Neuronal stem cell (in vitro differentiated cells): ENCODE measurements around the gene DDA1.
A peak's percentile ranks its signal among the peaks of the same experiment; 100 is the strongest.

Source experiments
- DNase-seq: peaks from one replicate; pipeline ENCODE4 v3.0.0-alpha.2; 2013; ENCODE audit warnings: low spot score
- H2AFZ ChIP-seq: one replicate; pipeline ENCODE4 v1.6.1; 2013; ENCODE audit warnings: mild to moderate bottlenecking, low read length, inconsistent platforms
- H2AK5ac ChIP-seq: 2 replicates; pipeline ENCODE4 v1.6.1; 2013; ENCODE audit warnings: low read depth, mild to moderate bottlenecking, inconsistent platforms, low read length, moderate library complexity, mixed read lengths
- H2BK120ac ChIP-seq: 2 replicates; pipeline ENCODE4 v1.6.1; 2013; ENCODE audit warnings: low read depth, mild to moderate bottlenecking, inconsistent platforms, low read length, moderate library complexity, mixed read lengths
- H2BK12ac ChIP-seq: one replicate; pipeline ENCODE4 v1.6.1; 2013; ENCODE audit warnings: low read length, inconsistent platforms
- H2BK15ac ChIP-seq: 2 replicates; pipeline ENCODE4 v1.6.1; 2013; ENCODE audit warnings: mild to moderate bottlenecking, low read length, inconsistent platforms, mixed read lengths
- H2BK5ac ChIP-seq: one replicate; pipeline ENCODE4 v1.6.1; 2013; ENCODE audit warnings: inconsistent platforms, mild to moderate bottlenecking, low read length, moderate library complexity
- H3K14ac ChIP-seq: one replicate; pipeline ENCODE4 v1.6.1; 2013; ENCODE audit warnings: low read length, inconsistent platforms
- H3K18ac ChIP-seq: 2 replicates; pipeline ENCODE4 v1.6.1; 2013; ENCODE audit warnings: low read length, inconsistent platforms
- H3K23ac ChIP-seq: 2 replicates; pipeline ENCODE4 v1.6.1; 2013; ENCODE audit warnings: low read depth, mild to moderate bottlenecking, mixed read lengths, low read length, inconsistent platforms; ENCODE audit not compliant: poor library complexity
- H3K27ac ChIP-seq: replicated peaks from 3 replicates; pipeline ENCODE4 v1.5.1; 2013; ENCODE audit warnings: low read length, inconsistent platforms
- H3K27me3 ChIP-seq, 3 experiments: 2 replicates each; pipeline ENCODE4 v1.6.1; 2013; ENCODE audit warnings: low read length in 3 of 3, mild to moderate bottlenecking in 2 of 3, inconsistent platforms in 1 of 3, low read depth in 1 of 3, mixed read lengths in 1 of 3, moderate library complexity in 1 of 3; ENCODE audit not compliant: control insufficient read depth in 3 of 3, insufficient read depth in 3 of 3
- H3K36me3 ChIP-seq, 2 donors: replicated peaks in 1 of 2; 2 replicates each; pipeline ENCODE4 v1.6.1; 2013; ENCODE audit warnings: low read length in 2 of 2; ENCODE audit not compliant: control insufficient read depth in 2 of 2, insufficient read depth in 2 of 2
- H3K4ac ChIP-seq: 2 replicates; pipeline ENCODE4 v1.6.1; 2013; ENCODE audit warnings: inconsistent platforms, mild to moderate bottlenecking, low read length, moderate library complexity
- H3K4me1 ChIP-seq, 2 donors: 1 replicate in 1 of 2; 2 replicates in 1 of 2; pipeline ENCODE4 v1.6.1; 2013; ENCODE audit warnings: low read length in 2 of 2, low read depth in 1 of 2; ENCODE audit not compliant: control insufficient read depth in 2 of 2, insufficient read depth in 1 of 2
- H3K4me2 ChIP-seq: one replicate; pipeline ENCODE4 v1.6.1; 2013; ENCODE audit warnings: mild to moderate bottlenecking, low read length, inconsistent platforms; ENCODE audit not compliant: insufficient read depth, poor library complexity, severe bottlenecking
- H3K4me3 ChIP-seq, 2 donors: 2 replicates each; pipeline ENCODE4 v1.5.1; 2013; ENCODE audit warnings: low read length in 2 of 2, mild to moderate bottlenecking in 2 of 2, inconsistent platforms in 1 of 2, moderate library complexity in 1 of 2
- H3K79me1 ChIP-seq: one replicate; pipeline ENCODE4 v1.6.1; 2013; ENCODE audit warnings: low read depth, mild to moderate bottlenecking, inconsistent platforms, low read length, moderate library complexity
- H3K9ac ChIP-seq: one replicate; pipeline ENCODE4 v1.6.1; 2013; ENCODE audit warnings: mild to moderate bottlenecking, low read depth, low read length, inconsistent platforms; ENCODE audit not compliant: poor library complexity
- H3K9me3 ChIP-seq, 2 donors: replicated peaks in 1 of 2; 2 replicates each; pipeline versions ENCODE3 to v1.6.1; 2013; ENCODE audit warnings: low read length in 2 of 2, mild to moderate bottlenecking in 2 of 2, inconsistent platforms in 1 of 2, low read depth in 1 of 2, mixed read lengths in 1 of 2, moderate library complexity in 1 of 2; ENCODE audit not compliant: control insufficient read depth in 2 of 2, insufficient read depth in 1 of 2
- H4K8ac ChIP-seq: one replicate; pipeline ENCODE4 v1.6.1; 2013; ENCODE audit warnings: low read depth, mild to moderate bottlenecking, inconsistent platforms, low read length, moderate library complexity
- H4K91ac ChIP-seq: one replicate; pipeline ENCODE4 v1.6.1; 2013; ENCODE audit warnings: low read length, low read depth, mild to moderate bottlenecking, inconsistent platforms; ENCODE audit not compliant: poor library complexity
- WGBS, 2 donors: extraction: QIAGEN DNeasy Blood & Tissue Kit; methylation state at CpG; one replicate each; pipeline ENCODE4 v1.1.7; 2013; ENCODE audit warnings: missing lambda C conversion rate in 2 of 2, mixed read lengths in 1 of 2; ENCODE audit not compliant: insufficient read length in 2 of 2, insufficient replicate concordance in 1 of 2; ENCODE audit errors: extremely low coverage in 2 of 2; 5-methylcytosine and 5-hydroxymethylcytosine counted together

Gene DDA1

DNA sequence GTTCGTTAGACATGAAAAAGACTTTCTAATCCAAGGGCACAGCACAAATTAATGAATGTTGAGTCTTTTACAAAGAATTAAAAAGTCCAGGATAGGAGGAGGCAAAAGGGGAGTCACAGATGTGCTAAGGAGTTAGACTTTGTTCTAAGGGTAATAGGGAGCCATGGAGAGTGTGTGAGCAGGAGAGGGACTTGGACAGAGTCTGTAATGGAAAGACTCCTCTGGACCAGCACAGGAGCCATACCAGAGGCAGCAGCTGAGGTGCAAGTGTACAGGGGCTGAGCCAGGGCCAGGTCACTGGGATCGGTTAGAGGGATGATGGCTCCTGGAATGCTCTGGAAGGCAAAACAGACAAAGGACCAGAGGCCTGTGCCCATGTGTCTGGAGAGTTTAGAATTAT lies 38.5 kb downstream of the DDA1 start:
- no peak overlapping the region for H2BK5ac ChIP-seq
- H2AK5ac ChIP-seq, result no peak overlapping the region
- H3K4ac ChIP-seq, result no peak overlapping the region
- no peak overlapping the region for H4K8ac ChIP-seq
- no peak overlapping the region for H3K27ac ChIP-seq
- no peak overlapping the region for H3K18ac ChIP-seq
- H3K36me3 ChIP-seq, result peaks cover 0 to 3% of the 10 kb centered on the region in 2 donors
- no peaks in the 10 kb centered on the region for H3K79me1 ChIP-seq
- no peak overlapping the region for H2AFZ ChIP-seq
- no peak overlapping the region for H3K9ac ChIP-seq
- no peaks in the 10 kb centered on the region for H3K27me3 ChIP-seq
- no peak overlapping the region for H3K23ac ChIP-seq
- H4K91ac ChIP-seq, result no peak overlapping the region
- WGBS, 2 donors, result no CpG with 5 or more reads among the region's 2 CpGs
- no peak overlapping the region for H3K4me3 ChIP-seq
- H3K14ac ChIP-seq, result no peak overlapping the region
- no peak overlapping the region for H3K4me2 ChIP-seq
- no peaks in the 10 kb centered on the region for H3K9me3 ChIP-seq
- H2BK15ac ChIP-seq, result no peak overlapping the region
- no peak overlapping the region for H2BK120ac ChIP-seq
- no peak for DNase-seq
- H2BK12ac ChIP-seq, result no peak overlapping the region
- H3K4me1 ChIP-seq, result peaks cover 2 to 4% of the 10 kb centered on the region in 2 donors

DNA sequence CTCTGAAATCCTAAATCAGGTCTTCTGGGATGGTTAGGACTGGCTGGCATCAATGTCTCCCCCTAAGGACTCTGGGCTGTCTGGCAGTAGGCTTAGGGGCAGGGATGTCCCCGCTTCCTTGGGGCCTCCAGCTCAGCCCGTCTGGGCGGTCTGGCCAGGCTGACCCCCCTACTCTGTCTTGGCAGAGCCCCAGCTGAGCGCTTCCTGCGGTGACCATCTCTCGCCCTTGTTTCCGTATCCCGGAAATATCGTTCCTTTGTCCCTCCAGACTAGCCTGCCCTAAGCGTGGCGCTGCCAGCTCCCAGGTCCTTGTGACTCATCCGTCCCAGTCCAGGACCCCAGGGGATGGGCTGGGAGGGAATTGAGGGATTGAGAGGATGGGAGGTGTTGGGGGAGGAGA lies 39.3 kb downstream of the DDA1 start:
- no peak overlapping the region for H3K14ac ChIP-seq
- H2BK5ac ChIP-seq, result no peak overlapping the region
- no CpG with 5 or more reads among the region's 12 CpGs for WGBS, 2 donors
- no peaks in the 10 kb centered on the region for H3K79me1 ChIP-seq
- no peaks in the 10 kb centered on the region for H3K9me3 ChIP-seq
- H3K4me2 ChIP-seq, result no peak overlapping the region
- H3K27ac ChIP-seq, result no peak overlapping the region
- no peak overlapping the region for H2BK120ac ChIP-seq
- no peak overlapping the region for H4K91ac ChIP-seq
- H3K9ac ChIP-seq, result no peak overlapping the region
- DNase-seq, result peak; percentile 23
- H3K4ac ChIP-seq, result no peak overlapping the region
- no peak overlapping the region for H4K8ac ChIP-seq
- H3K18ac ChIP-seq, result peak overlapping the region; percentile 86
- no peak overlapping the region for H3K4me3 ChIP-seq
- H3K36me3 ChIP-seq, result no peaks in the 10 kb centered on the region
- peaks cover 2 to 4% of the 10 kb centered on the region in 2 donors for H3K4me1 ChIP-seq
- H3K27me3 ChIP-seq, result no peaks in the 10 kb centered on the region
- no peak overlapping the region for H2AK5ac ChIP-seq
- H2BK15ac ChIP-seq, result no peak overlapping the region
- H2AFZ ChIP-seq, result peak overlapping the region; percentile 79
- H2BK12ac ChIP-seq, result no peak overlapping the region
- H3K23ac ChIP-seq, result no peak overlapping the region

DNA sequence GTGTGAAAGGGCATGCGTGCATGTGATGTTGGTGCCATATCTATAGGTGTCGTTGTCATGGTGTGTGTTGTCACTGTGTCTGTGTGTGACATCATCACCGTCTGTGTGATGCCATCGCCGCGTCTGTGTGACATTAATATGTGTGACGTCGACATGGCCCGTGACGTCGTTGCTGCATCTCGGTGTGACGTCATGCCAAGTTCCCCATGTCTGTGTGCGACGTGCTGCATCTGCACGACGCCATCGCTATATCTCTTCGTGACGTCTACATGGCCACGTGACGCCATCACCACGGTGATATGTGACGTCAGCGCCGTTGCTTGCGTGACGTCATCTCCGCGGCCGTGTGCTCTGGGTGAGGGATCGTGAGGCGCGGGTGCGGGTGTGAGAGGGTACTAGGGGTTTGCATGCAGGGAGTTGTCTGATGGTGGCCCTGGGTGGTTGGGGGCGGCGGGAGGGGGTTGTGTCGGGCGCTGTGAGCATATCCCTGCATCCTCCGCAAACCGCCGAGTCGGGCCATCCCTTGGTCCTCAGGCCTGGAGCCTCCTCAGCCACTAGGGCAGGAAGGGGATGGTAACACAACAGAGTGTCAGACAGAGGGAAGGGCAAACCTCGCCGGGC lies 42.6 kb downstream of the DDA1 start:
- WGBS, 2 donors, result no CpG with 5 or more reads among the region's 45 CpGs

DNA sequence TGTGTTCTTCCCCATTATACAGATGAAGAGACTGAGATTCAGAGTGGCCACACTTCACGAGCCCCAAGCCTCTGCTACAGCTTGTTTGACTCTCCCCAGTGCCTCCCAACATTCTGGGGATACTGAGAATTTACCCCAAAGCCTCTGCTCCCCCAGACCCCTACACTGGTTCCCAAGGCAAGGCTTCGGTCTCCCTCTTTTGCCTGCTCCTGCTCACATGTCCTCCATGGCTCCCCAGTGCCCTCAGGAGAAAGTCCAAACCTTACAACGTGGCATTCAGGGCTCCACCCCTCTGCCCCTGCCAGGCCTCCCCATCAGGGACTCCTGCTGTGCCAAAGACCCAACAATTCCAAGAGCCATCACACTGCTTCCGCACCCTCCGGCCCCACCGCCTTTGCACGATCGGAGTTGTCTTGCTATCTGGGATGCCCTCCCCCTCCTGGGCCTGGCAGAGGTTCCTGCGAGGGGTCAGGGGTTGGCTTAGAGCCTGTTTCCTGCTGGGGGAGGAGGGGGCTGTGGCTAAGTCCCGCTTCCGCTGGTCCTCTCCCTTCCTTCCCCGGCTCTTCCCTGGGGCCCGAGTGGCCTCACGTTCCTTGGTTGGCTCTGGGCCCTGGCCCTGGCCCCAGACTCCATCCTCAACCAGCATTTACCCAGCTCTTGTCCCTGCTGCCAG lies 43.4 kb downstream of the DDA1 start:
- H2BK120ac ChIP-seq, result no peak overlapping the region
- H3K4me3 ChIP-seq, result no peak overlapping the region
- H2AFZ ChIP-seq, result peak overlapping the region; percentile 78
- no peaks in the 10 kb centered on the region for H3K79me1 ChIP-seq
- H4K8ac ChIP-seq, result no peak overlapping the region
- no peak overlapping the region for H3K27ac ChIP-seq
- H3K9ac ChIP-seq, result no peak overlapping the region
- H2BK12ac ChIP-seq, result no peak overlapping the region
- H3K4ac ChIP-seq, result no peak overlapping the region
- H3K36me3 ChIP-seq, result no peaks in the 10 kb centered on the region
- H3K4me2 ChIP-seq, result no peak overlapping the region
- DNase-seq, result no peak
- no peak overlapping the region for H2BK5ac ChIP-seq
- H2AK5ac ChIP-seq, result peak overlapping the region; percentile 76
- H3K4me1 ChIP-seq, result peaks cover 2 to 4% of the 10 kb centered on the region in 2 donors
- H3K9me3 ChIP-seq, result no peaks in the 10 kb centered on the region
- no peak overlapping the region for H3K23ac ChIP-seq
- no peaks in the 10 kb centered on the region for H3K27me3 ChIP-seq
- H3K14ac ChIP-seq, result no peak overlapping the region
- peak overlapping the region; percentile 3 for H3K18ac ChIP-seq
- no CpG with 5 or more reads among the region's 14 CpGs for WGBS, 2 donors
- H2BK15ac ChIP-seq, result peak overlapping the region; percentile 82
- H4K91ac ChIP-seq, result no peak overlapping the region

More for the DNA sequence above, 42.6 kb downstream of the DDA1 start:
- Histone ChIP-seq H4K8ac (no peak overlapping the region), H3K79me1 (no peaks in the 10 kb centered on the region), H3K27ac (no peak overlapping the region), H2BK15ac (no peak overlapping the region), H3K23ac (peak overlapping the region; percentile 58), H3K14ac (no peak overlapping the region), H3K27me3 (no peaks in the 10 kb centered on the region), H2BK5ac (no peak overlapping the region), H3K18ac (peak overlapping the region; percentile 63), H3K4me1 (peaks cover 2 to 4% of the 10 kb centered on the region in 2 donors), H2AFZ (no peak overlapping the region), H3K4me2 (no peak overlapping the region), H3K4ac (peak overlapping the region; percentile 61), H3K9me3 (no peaks in the 10 kb centered on the region), H2BK12ac (peak overlapping the region; percentile 95), H4K91ac (peak overlapping the region; percentile 80), H2AK5ac (no peak overlapping the region), H3K36me3 (no peaks in the 10 kb centered on the region), H3K9ac (peak overlapping the region; percentile 53), H3K4me3 (peak overlapping the region in 1 of 2 donors; percentile 37), H2BK120ac (no peak overlapping the region)
- DNase-seq, result no peak
